Stimulated activated naive CD8-positive, alpha-beta T cell treated with anti-CD3 and anti-CD28 coated beads, Interleukin-15, Interleukin-2, amounts not matched to agents 100 U/mL and 50 U/mL, for 24 hours (primary cell): ENCODE measurements around the gene KPNA1.
A peak's percentile ranks its signal among the peaks of the same experiment; 100 is the strongest.

Experiments used
- ATAC-seq: fragments of 150-1000 bp; cut with Tn5 transposase; one replicate; pipeline ENCODE4 v1.10.0; 2021
- DNase-seq: peaks from one replicate; pipeline ENCODE4 v3.0.0; 2021

Gene KPNA1

GRCh38 chr3:122382888-122383666, 131.7 kb downstream of the KPNA1 start, which contains the start of gene MIX23:
MIX23 (minus strand) TSS chr3:122383231; CDS start chr3:122383224, 7 bp downstream.
- DNase-seq (peak; percentile 91), ATAC-seq (peak; percentile 39)

- DNase-seq: no peak
- ATAC-seq: no peak
Measured at GRCh38 chr3:122377975-122378374, 136.8 kb downstream of the KPNA1 start.

- no peak for ATAC-seq
- no peak for DNase-seq
Measured at GRCh38 chr3:122374034-122374433, 140.7 kb downstream of the KPNA1 start.
